8988T (cell line): ENCODE data around the gene C16orf78.

Experiments used
- DNase-seq: peaks from one replicate; pipeline ENCODE4 v3.0.0; 2011

Gene C16orf78, protein sequence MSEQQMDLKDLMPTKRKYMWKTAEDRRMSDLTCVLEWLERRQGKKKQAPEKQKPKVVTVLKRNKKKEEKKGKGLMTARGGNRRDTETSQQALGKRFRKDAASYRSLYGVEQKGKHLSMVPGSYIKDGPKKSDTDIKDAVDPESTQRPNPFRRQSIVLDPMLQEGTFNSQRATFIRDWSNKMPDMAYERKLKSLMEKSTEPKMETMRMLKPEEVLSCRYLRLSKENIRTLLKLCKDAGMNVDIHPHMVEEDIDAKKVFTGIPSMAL

GRCh38 chr16:49373504-49373903 is at the start of gene C16orf78:
Gene C16orf78, plus strand, starts transcription at chr16:49373804. Its CDS starts 136 bp downstream, at chr16:49373940.
- no peak for DNase-seq

DNA sequence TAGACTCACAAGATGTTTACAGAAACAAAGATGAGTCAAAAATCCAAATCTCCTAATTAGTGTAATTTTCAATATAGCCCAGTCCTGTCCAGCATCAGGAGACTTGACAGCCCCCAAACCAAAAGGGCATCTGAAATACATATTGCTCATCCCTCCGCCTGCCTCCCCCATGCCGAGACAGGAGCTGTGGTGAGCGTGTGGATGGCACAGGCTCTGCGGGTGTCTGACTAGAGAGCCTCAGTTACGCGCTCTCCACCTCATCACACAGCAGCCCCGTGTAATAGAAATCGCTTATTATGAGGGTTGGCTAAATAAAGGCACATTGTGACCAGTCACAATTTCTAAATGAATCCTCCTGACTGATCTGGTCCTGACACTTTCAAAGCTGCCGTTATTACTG is 48.9 kb upstream of the C16orf78 start:
- DNase-seq = no peak

DNA sequence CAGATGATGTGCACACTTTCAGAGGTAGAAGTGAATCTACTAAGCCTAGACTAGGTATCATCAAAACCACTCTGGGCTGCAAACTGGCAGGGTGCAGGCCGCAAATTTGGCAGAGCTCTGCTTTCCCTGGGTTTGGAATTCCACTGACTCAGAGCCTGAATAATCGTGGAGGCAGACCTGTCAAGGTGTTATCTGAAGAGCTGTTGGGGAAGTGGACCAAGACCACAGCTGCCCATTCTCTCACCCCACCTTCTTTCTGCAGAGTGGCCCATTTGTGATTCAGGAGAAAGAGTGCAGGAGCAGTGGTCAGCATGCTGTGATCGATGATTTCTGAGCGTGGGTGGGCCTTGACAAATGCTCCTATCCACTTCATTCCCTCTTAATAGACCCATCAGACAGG is 46.1 kb upstream of the C16orf78 start:
- no peak for DNase-seq

- DNase-seq = no peak
These were observed 45.3 kb upstream of the C16orf78 start for GRCh38 chr16:49328325-49328724.

GRCh38 chr16:49330562-49331201 is 42.9 kb upstream of the C16orf78 start:
- DNase-seq = no peak

- DNase-seq = no peak
These were observed 40.9 kb upstream of the C16orf78 start for GRCh38 chr16:49332589-49333258.

GRCh38 chr16:49333259-49333597 is 40.4 kb upstream of the C16orf78 start:
- DNase-seq = no peak

GRCh38 chr16:49335828-49336227 is 37.8 kb upstream of the C16orf78 start:
- DNase-seq = no peak

DNA sequence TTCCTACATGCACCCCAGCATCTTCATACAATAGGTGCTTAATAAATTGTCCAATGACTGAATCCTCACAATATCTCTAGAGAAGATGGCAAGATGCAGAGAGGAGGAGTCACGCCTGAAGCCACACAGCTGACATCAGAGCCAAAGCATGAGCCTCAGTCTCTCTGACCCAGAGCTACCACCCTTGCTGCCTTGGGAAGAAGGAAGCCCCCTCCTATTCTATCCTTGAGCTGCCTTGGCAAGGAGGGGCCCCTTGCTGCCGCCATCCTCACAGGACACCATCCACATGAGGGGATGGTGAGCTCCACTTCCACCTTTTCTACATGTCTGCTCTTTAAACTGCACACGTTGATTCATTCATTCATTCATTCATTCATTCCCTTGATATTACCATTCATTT is 37.0 kb upstream of the C16orf78 start:
- DNase-seq = no peak

DNA sequence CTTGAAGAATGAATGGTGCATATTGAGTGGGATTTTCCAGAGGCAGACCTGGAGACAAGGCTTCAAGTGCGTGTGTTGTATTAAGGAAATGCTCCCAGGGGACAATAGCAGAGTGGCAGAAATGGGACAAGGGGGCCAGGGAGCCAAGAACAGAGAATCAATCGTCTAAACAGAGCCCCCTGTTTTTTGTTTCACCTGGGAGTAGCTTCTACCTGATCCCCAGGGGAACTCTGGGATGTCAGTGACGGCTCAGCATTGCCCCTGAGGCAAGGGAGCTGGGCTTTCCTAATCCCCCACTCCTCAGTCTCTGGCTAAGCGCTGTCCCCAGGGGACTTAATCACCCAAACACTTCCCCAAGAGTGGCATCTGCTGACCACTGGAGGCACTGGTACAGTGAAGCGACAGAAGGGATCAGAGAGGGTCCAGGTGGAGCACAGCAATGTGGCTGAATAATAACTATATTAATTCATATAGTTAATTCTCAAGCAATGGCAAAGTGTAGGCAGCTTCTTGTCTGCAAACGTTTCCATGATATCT is 35.7 kb upstream of the C16orf78 start:
- DNase-seq = no peak

DNA sequence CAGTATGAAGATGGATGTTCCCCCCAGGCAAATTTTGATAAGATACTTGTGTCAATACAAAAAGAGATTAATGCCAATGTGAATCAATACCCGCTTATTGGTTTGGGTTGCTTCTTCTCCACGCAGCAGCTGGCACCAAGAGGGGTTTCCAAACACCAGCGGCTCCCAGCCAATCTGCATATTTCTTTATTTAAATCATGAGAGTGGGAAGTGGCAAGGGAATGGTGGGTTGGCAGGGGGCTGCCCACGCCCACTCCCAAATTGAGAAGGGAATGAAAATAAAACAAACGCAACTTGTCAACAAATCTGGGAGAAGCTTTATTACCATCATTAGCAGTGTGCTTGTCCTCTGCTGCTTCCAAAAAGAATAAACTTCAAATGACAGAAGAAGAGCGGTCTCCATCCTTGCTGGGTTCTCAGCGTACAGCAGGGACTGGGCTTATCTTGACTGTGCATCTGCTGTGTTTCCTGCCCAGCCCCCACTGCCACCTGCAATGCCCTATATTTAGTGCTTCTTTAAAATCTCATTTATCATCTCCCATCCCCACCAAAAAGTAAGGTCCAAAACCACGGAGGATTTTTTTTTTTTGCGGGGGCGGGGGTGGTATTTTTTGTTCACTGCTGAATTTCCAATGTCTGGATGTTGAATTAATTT is 34.9 kb upstream of the C16orf78 start:
- no peak for DNase-seq

DNA sequence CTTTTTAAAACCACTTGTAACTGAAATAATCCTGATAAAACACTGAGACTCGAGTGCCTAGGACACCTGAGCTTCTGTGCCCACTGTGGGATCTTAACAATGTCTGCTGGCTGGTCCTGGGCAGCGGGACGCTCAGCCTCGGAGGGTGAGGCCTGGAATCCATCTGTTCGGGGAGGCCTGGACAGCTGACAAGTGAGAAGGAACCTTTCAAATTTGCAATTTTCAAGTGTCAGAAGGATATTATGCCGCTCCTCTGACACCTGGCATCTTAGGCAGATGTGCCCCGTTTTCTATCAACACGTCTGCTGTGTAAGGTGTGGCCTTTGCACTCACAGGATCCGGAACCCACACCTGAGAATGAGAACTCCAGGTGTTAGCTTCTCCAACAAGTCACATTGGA is 33.1 kb upstream of the C16orf78 start:
- no peak for DNase-seq

- DNase-seq = no peak
These were observed 31.9 kb upstream of the C16orf78 start for GRCh38 chr16:49341706-49342105.

GRCh38 chr16:49342336-49343265 is 31.0 kb upstream of the C16orf78 start:
- no peak for DNase-seq

- no peak for DNase-seq
These were observed 30.3 kb upstream of the C16orf78 start for GRCh38 chr16:49343291-49343690.

DNA sequence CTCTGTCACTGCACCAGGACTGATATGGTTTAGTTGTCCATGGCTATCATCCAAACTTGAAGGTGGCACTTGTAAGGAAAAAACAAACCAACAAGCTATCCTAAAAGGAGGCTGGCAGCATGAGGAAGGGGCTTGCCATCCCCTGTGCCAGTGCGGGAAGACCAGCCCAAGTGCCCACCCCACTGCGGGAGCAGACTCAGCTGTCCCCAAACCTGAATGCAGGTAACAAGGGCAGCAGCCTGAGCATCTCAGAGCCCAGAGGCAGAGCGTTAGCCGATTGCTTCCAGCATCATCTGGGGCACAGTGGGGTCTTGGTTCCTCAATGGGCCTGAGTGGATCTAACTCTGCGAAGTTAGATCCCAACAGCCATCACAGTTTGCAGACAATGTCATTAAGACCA is 29.2 kb upstream of the C16orf78 start:
- DNase-seq = no peak

DNA sequence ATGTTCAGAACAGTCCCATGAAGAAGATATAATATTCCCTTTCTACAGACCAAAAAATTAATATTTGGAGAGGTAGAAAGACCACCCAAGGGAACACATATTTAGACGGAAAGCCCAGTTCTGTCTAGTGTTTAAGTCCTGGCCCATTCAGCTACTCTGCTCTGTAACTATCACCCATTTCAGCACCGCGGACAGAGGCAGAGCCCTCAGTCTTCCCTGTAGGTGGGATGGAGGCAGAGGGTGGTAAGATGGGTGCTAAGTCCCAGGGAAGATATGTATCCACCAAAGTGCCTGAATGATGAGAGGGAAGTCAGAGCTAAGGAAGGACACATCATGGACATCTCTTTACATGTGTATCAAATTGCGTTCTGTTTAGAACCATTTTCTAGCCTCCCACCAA is 27.8 kb upstream of the C16orf78 start:
- no peak for DNase-seq

DNA sequence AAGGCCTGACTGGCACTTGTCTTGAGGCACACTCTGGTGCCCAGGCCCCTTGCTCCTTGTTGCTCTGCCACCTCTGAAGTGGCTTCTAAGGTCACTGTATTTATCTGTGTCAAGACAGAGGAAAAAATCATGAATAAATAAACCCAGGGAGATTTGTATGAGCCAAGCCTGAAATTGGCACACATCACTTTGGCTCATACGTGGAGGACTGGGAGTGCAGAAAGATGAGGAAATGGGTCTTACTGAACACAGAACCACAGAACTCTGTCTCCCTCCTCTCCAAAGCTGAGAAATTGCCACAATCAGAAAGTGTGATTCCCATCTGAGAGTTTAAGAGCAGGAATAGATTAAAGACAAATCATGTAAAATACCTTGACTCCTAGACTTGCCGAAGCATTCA is 27.1 kb upstream of the C16orf78 start:
- no peak for DNase-seq

DNA sequence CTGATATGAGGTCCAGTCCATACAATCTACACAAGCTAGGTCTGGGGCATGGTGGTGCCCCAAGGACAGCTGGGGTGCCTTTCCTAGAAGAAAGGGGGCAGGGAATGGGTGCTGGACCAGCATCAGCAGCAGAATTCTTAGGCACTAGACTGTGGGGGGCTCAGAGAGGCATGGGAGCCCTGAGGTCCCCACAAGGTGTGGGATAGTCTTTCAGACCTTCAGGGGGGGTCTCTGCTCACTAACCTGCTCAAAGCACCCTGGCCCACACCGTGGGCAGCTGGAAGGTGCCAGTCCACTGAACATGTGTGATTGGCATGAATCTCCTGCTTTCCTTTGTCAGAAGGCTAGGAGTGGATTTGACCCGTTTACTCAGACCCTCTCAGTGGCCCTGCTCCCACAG is 26.1 kb upstream of the C16orf78 start:
- no peak for DNase-seq

DNA sequence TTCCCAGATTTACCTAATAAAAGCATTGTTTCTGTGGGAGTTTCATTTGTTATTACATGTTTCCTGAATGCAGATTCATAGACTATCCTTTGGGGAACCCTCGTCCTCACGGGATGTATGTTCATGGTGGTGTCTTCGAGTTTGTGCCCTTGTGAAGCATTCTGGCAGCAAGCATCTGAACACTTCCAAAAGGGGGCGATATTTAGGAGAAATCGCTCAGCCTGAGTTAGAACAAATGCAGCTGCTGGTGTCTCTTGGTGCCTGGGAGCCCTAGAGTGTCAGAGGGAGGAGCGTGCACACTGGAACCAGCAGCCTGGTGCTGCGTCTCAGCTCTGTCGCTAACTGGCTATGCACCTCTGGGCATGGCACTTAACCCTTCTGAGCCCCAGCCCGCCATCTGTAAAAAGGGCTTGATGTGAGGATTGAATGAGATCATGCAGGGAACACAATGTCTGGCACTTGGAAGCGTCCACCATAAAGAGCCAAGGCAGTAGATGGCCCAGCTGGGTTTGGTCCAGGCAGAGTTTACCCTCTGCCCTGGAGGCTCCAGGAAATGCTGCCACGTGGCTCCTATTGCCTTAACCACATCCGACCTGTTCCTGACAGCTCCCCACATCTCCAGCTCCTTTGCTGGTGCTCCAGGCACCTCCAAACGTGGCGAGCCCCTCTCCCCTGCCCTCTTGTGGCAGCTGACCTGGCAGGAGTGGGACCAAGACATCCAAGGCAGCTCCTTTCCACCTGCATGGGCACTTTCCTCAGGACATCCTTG is 25.0 kb upstream of the C16orf78 start:
- no peak for DNase-seq

DNA sequence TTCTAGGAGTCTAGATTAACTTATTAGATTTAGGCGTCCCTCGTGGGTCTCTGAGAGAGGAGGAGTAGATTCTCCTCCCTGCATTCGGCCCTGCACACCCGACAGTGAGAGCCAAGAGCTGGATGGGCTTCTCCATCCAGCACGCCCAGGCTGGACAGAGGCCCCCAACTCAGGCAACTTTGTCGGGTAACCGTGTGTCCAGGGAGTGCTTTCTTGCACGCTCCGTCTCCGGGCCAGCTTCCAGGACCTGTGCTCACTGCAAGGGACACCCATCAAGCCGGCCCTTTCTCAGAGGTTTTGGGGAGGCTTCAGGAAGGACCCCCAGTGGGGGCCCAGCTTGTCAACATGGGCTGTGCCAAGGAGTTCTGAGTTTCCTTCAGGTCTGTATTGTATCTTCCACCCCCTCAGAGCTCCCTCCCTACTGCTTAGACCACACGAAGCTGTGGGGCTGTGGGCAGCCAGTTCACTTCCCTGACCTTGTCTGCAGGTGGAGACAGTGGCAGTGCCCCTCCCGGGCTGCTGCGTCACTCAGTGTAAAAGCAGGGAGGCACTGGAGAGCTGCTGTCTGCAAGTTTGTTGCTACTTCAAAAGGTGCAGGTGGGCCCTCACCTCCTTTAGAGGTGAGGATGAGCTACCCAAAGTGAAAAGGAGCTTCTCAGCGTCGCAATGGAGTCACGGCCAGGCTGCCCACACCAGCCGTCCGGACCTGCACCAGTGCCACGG is 24.0 kb upstream of the C16orf78 start:
- no peak for DNase-seq
